Activated naive CD8-positive, alpha-beta T cell (primary cell): ENCODE data around the gene NLRC4.
"Not testable (repeated sequence)": the region's sequence is repeated elsewhere in the genome, so short reads cannot be mapped to it uniquely, and the experiment has no call there.

Experiments
- H3K27ac Mint-ChIP-seq: one replicate; pipeline ENCODE4 v1.8.0; 2021; ENCODE audit warnings: mixed read lengths
- H3K27me3 Mint-ChIP-seq: one replicate; pipeline ENCODE4 v1.8.0; 2021; ENCODE audit warnings: mixed read lengths
- H3K36me3 Mint-ChIP-seq: one replicate; pipeline ENCODE4 v1.8.0; 2021; ENCODE audit warnings: mixed read lengths
- H3K4me1 Mint-ChIP-seq: one replicate; pipeline ENCODE4 v1.8.0; 2021; ENCODE audit warnings: low read depth, mixed read lengths
- H3K4me3 Mint-ChIP-seq: one replicate; pipeline ENCODE4 v1.8.0; 2021; ENCODE audit warnings: mild to moderate bottlenecking, mixed read lengths
- H3K9me3 Mint-ChIP-seq: one replicate; pipeline ENCODE4 v1.8.0; 2021; ENCODE audit warnings: low read depth, mixed read lengths

NLRC4 gene

GRCh38 chr2:32264422-32265105 lies at the start of gene NLRC4:
Gene NLRC4 (minus strand): TSS chr2:32264886. CDS start chr2:32256775, 8,111 bp downstream.
- Mint-ChIP-seq H3K4me1 (peaks cover 2% of the 10 kb centered on the region), H3K27me3 (peaks cover 3% of the 10 kb centered on the region), H3K9me3 (no peaks in the 10 kb centered on the region), H3K36me3 (peaks cover 3% of the 10 kb centered on the region), H3K27ac (no peak within 1 kb of the TSS), H3K4me3 (no peak within 1 kb of the TSS)

- H3K4me3 Mint-ChIP-seq: no peak overlapping the region
- no peaks in the 10 kb centered on the region for H3K9me3 Mint-ChIP-seq
- no peaks in the 10 kb centered on the region for H3K27me3 Mint-ChIP-seq
- H3K36me3 Mint-ChIP-seq: peaks cover 6% of the 10 kb centered on the region
- H3K27ac Mint-ChIP-seq: no peak overlapping the region
- H3K4me1 Mint-ChIP-seq: no peaks in the 10 kb centered on the region
Measured at GRCh38 chr2:32310577-32310976, 45.9 kb upstream of the NLRC4 start.

- not testable (repeated sequence) for H3K4me1 Mint-ChIP-seq, H3K4me3 Mint-ChIP-seq, H3K9me3 Mint-ChIP-seq, H3K27me3 Mint-ChIP-seq, H3K36me3 Mint-ChIP-seq, H3K27ac Mint-ChIP-seq
Measured at GRCh38 chr2:32293966-32294562, 29.4 kb upstream of the NLRC4 start.

GRCh38 chr2:32293493-32293892 lies 28.8 kb upstream of the NLRC4 start:
- H3K9me3 Mint-ChIP-seq, H3K27ac Mint-ChIP-seq, H3K36me3 Mint-ChIP-seq, H3K27me3 Mint-ChIP-seq, H3K4me3 Mint-ChIP-seq: not testable (repeated sequence)
- H3K4me1 Mint-ChIP-seq: peaks cover 13% of the 10 kb centered on the region

- Mint-ChIP-seq H3K36me3 (peaks cover 5% of the 10 kb centered on the region), H3K9me3 (no peaks in the 10 kb centered on the region), H3K4me1 (peaks cover 22% of the 10 kb centered on the region), H3K27ac (no peak overlapping the region), H3K27me3 (no peaks in the 10 kb centered on the region), H3K4me3 (no peak overlapping the region)
Measured at GRCh38 chr2:32291746-32292145, 27.1 kb upstream of the NLRC4 start.

GRCh38 chr2:32290000-32290339 lies 25.3 kb upstream of the NLRC4 start:
- Mint-ChIP-seq H3K4me3 (no peak overlapping the region), H3K36me3 (peaks cover 8% of the 10 kb centered on the region), H3K27me3 (no peaks in the 10 kb centered on the region), H3K4me1 (peaks cover 34% of the 10 kb centered on the region), H3K9me3 (no peaks in the 10 kb centered on the region), H3K27ac (no peak overlapping the region)

GRCh38 chr2:32289165-32289999 lies 24.7 kb upstream of the NLRC4 start:
- Mint-ChIP-seq H3K27ac (peak overlapping the region; percentile 64), H3K9me3 (no peaks in the 10 kb centered on the region), H3K27me3 (no peaks in the 10 kb centered on the region), H3K4me1 (peaks cover 40% of the 10 kb centered on the region), H3K36me3 (peaks cover 13% of the 10 kb centered on the region), H3K4me3 (peak overlapping the region; percentile 32)

- no peaks in the 10 kb centered on the region for H3K9me3 Mint-ChIP-seq
- no peaks in the 10 kb centered on the region for H3K27me3 Mint-ChIP-seq
- no peak overlapping the region for H3K27ac Mint-ChIP-seq
- peaks cover 17% of the 10 kb centered on the region for H3K36me3 Mint-ChIP-seq
- peaks cover 58% of the 10 kb centered on the region for H3K4me1 Mint-ChIP-seq
- H3K4me3 Mint-ChIP-seq: no peak overlapping the region
Measured at GRCh38 chr2:32284321-32284720, 19.6 kb upstream of the NLRC4 start.

- Mint-ChIP-seq H3K27me3 (no peaks in the 10 kb centered on the region), H3K4me3 (peak overlapping the region; percentile 95), H3K4me1 (peaks cover 31% of the 10 kb centered on the region), H3K36me3 (peaks cover 8% of the 10 kb centered on the region), H3K9me3 (no peaks in the 10 kb centered on the region), H3K27ac (peak overlapping the region; percentile 88)
Measured at GRCh38 chr2:32278478-32278853, 13.8 kb upstream of the NLRC4 start.

- Mint-ChIP-seq H3K9me3 (no peaks in the 10 kb centered on the region), H3K27me3 (no peaks in the 10 kb centered on the region), H3K4me3 (peak within 1 kb of the TSS; percentile 95), H3K36me3 (peaks cover 4% of the 10 kb centered on the region), H3K27ac (peak within 1 kb of the TSS; percentile 98), H3K4me1 (peaks cover 25% of the 10 kb centered on the region)
Measured at GRCh38 chr2:32277674-32278477, 13.2 kb upstream of the NLRC4 start, which contains the start of gene YIPF4. Gene YIPF4 (plus strand): TSS chr2:32277904. CDS start chr2:32278156, 252 bp downstream.

- peak overlapping the region; percentile 95 for H3K4me3 Mint-ChIP-seq
- peaks cover 4% of the 10 kb centered on the region for H3K36me3 Mint-ChIP-seq
- no peaks in the 10 kb centered on the region for H3K9me3 Mint-ChIP-seq
- H3K27me3 Mint-ChIP-seq: no peaks in the 10 kb centered on the region
- peak overlapping the region; percentile 98 for H3K27ac Mint-ChIP-seq
- H3K4me1 Mint-ChIP-seq: peaks cover 25% of the 10 kb centered on the region
Measured at GRCh38 chr2:32277363-32277673, 12.6 kb upstream of the NLRC4 start.

GRCh38 chr2:32275790-32276189 lies 11.1 kb upstream of the NLRC4 start:
- not testable (repeated sequence) for H3K36me3 Mint-ChIP-seq, H3K9me3 Mint-ChIP-seq, H3K27ac Mint-ChIP-seq, H3K4me3 Mint-ChIP-seq, H3K27me3 Mint-ChIP-seq
- peaks cover 18% of the 10 kb centered on the region for H3K4me1 Mint-ChIP-seq

GRCh38 chr2:32274289-32274688 lies 9.6 kb upstream of the NLRC4 start:
- Mint-ChIP-seq H3K27ac (no peak overlapping the region), H3K4me3 (no peak overlapping the region), H3K4me1 (peaks cover 15% of the 10 kb centered on the region), H3K9me3 (no peaks in the 10 kb centered on the region), H3K36me3 (no peaks in the 10 kb centered on the region), H3K27me3 (no peaks in the 10 kb centered on the region)

GRCh38 chr2:32272279-32272678 lies 7.6 kb upstream of the NLRC4 start:
- peaks cover 1% of the 10 kb centered on the region for H3K27me3 Mint-ChIP-seq
- H3K27ac Mint-ChIP-seq: no peak overlapping the region
- no peaks in the 10 kb centered on the region for H3K9me3 Mint-ChIP-seq
- H3K36me3 Mint-ChIP-seq: no peaks in the 10 kb centered on the region
- H3K4me3 Mint-ChIP-seq: no peak overlapping the region
- H3K4me1 Mint-ChIP-seq: peaks cover 4% of the 10 kb centered on the region

- H3K4me1 Mint-ChIP-seq: no peaks in the 10 kb centered on the region
- H3K27ac Mint-ChIP-seq: no peak overlapping the region
- peaks cover 1% of the 10 kb centered on the region for H3K27me3 Mint-ChIP-seq
- H3K4me3 Mint-ChIP-seq: no peak overlapping the region
- H3K9me3 Mint-ChIP-seq: no peaks in the 10 kb centered on the region
- H3K36me3 Mint-ChIP-seq: no peaks in the 10 kb centered on the region
Measured at GRCh38 chr2:32271063-32271462, 6.4 kb upstream of the NLRC4 start.
